HEK293 (cell line): ENCODE measurements around the gene DSTN.
A peak's percentile ranks its signal among the peaks of the same experiment; 100 is the strongest.

Source experiments
- EGR2 ChIP-seq: fragments of 450-650 bp; formaldehyde crosslinking; IDR thresholded peaks from 2 replicates; pipeline ENCODE4 v1.5.1; 2016; ENCODE audit warnings: low read depth, missing biosample characterization, missing genetic modification characterization
- GLI4 ChIP-seq: fragments of 450-650 bp; formaldehyde crosslinking; IDR thresholded peaks from 2 replicates; pipeline ENCODE4 v1.5.1; 2016; ENCODE audit warnings: missing biosample characterization, missing genetic modification characterization
- GLIS1 ChIP-seq: fragments of 450-650 bp; formaldehyde crosslinking; IDR thresholded peaks from 2 replicates; pipeline ENCODE4 v1.5.1; 2016; ENCODE audit warnings: missing biosample characterization, missing genetic modification characterization
- HIC1 ChIP-seq: fragments of 450-650 bp; formaldehyde crosslinking; IDR thresholded peaks from 2 replicates; pipeline ENCODE4 v1.5.1; 2016; ENCODE audit warnings: missing biosample characterization, missing genetic modification characterization
- MZF1 ChIP-seq: fragments of 450-650 bp; formaldehyde crosslinking; IDR thresholded peaks from 2 replicates; pipeline ENCODE4 v1.5.1; 2017; ENCODE audit warnings: missing biosample characterization, missing genetic modification characterization, borderline replicate concordance
- OVOL3 ChIP-seq: fragments of 450-650 bp; formaldehyde crosslinking; IDR thresholded peaks from 2 replicates; pipeline ENCODE4 v1.5.1; 2016; ENCODE audit warnings: missing biosample characterization, missing genetic modification characterization
- PRDM6 ChIP-seq: fragments of 450-650 bp; formaldehyde crosslinking; IDR thresholded peaks from 2 replicates; pipeline ENCODE4 v1.5.1; 2017; ENCODE audit warnings: missing biosample characterization, missing genetic modification characterization
- REST ChIP-seq: fragments of 450-650 bp; formaldehyde crosslinking; IDR thresholded peaks from 2 replicates; pipeline ENCODE4 v1.5.1; 2016; ENCODE audit warnings: missing biosample characterization, missing genetic modification characterization
- SCRT1 ChIP-seq: fragments of 450-650 bp; formaldehyde crosslinking; IDR thresholded peaks from 2 replicates; pipeline ENCODE4 v1.5.1; 2016; ENCODE audit warnings: missing biosample characterization, missing genetic modification characterization, borderline replicate concordance
- SP2 ChIP-seq: fragments of 450-650 bp; formaldehyde crosslinking; IDR thresholded peaks from 2 replicates; pipeline ENCODE4 v1.5.1; 2016; ENCODE audit warnings: missing biosample characterization, missing genetic modification characterization
- ZBTB44 ChIP-seq: fragments of 450-650 bp; IDR thresholded peaks from 2 replicates; pipeline ENCODE4 v1.5.1; 2018; ENCODE audit warnings: missing biosample characterization, mild to moderate bottlenecking, missing genetic modification characterization
- ZFP37 ChIP-seq: fragments of 450-650 bp; formaldehyde crosslinking; IDR thresholded peaks from 2 replicates; pipeline ENCODE4 v1.5.1; 2016; ENCODE audit warnings: missing biosample characterization, missing genetic modification characterization
- ZIC2 ChIP-seq: fragments of 450-650 bp; formaldehyde crosslinking; IDR thresholded peaks from 2 replicates; pipeline ENCODE4 v1.5.1; 2016; ENCODE audit warnings: missing biosample characterization, missing genetic modification characterization
- ZNF10 ChIP-seq: fragments of 450-650 bp; formaldehyde crosslinking; IDR thresholded peaks from 2 replicates; pipeline ENCODE4 v1.5.1; 2017; ENCODE audit warnings: missing biosample characterization, missing genetic modification characterization
- ZNF138 ChIP-seq: fragments of 450-650 bp; formaldehyde crosslinking; IDR thresholded peaks from 2 replicates; pipeline ENCODE4 v1.5.1; 2016; ENCODE audit warnings: missing biosample characterization, missing genetic modification characterization, borderline replicate concordance
- ZNF202 ChIP-seq: fragments of 450-650 bp; formaldehyde crosslinking; IDR thresholded peaks from 2 replicates; pipeline ENCODE4 v1.5.1; 2016; ENCODE audit warnings: missing biosample characterization, missing genetic modification characterization, borderline replicate concordance
- ZNF214 ChIP-seq: fragments of 450-650 bp; formaldehyde crosslinking; IDR thresholded peaks from 2 replicates; pipeline ENCODE4 v1.5.1; 2017; ENCODE audit warnings: missing biosample characterization, mild to moderate bottlenecking, missing genetic modification characterization, borderline replicate concordance
- ZNF302 ChIP-seq: fragments of 450-650 bp; formaldehyde crosslinking; IDR thresholded peaks from 2 replicates; pipeline ENCODE4 v1.5.1; 2016; ENCODE audit warnings: missing biosample characterization, missing genetic modification characterization, low read depth
- ZNF311 ChIP-seq: fragments of 450-650 bp; formaldehyde crosslinking; IDR thresholded peaks from 2 replicates; pipeline ENCODE4 v1.5.1; 2017; ENCODE audit warnings: missing biosample characterization, missing genetic modification characterization, borderline replicate concordance
- ZNF37A ChIP-seq: fragments of 450-650 bp; IDR thresholded peaks from 2 replicates; pipeline ENCODE4 v1.5.1; 2018; ENCODE audit warnings: missing biosample characterization, missing genetic modification characterization
- ZNF423 ChIP-seq: fragments of 450-650 bp; formaldehyde crosslinking; IDR thresholded peaks from 2 replicates; pipeline ENCODE4 v1.5.1; 2016; ENCODE audit warnings: missing biosample characterization, missing genetic modification characterization
- ZNF555 ChIP-seq: fragments of 450-650 bp; formaldehyde crosslinking; conservative IDR thresholded peaks from 2 replicates; pipeline ENCODE4 v1.5.1; 2017; ENCODE audit warnings: missing biosample characterization, mild to moderate bottlenecking, missing genetic modification characterization, inconsistent platforms
- ZNF558 ChIP-seq: fragments of 450-650 bp; formaldehyde crosslinking; IDR thresholded peaks from 2 replicates; pipeline ENCODE4 v1.5.1; 2016; ENCODE audit warnings: missing biosample characterization, missing genetic modification characterization
- ZNF658 ChIP-seq: fragments of 450-650 bp; formaldehyde crosslinking; IDR thresholded peaks from 2 replicates; pipeline ENCODE4; 2016; ENCODE audit warnings: missing biosample characterization, missing genetic modification characterization
- ZNF664 ChIP-seq: fragments of 450-650 bp; formaldehyde crosslinking; IDR thresholded peaks from 2 replicates; pipeline ENCODE4 v1.5.1; 2016; ENCODE audit warnings: missing biosample characterization, missing genetic modification characterization
- ZNF747 ChIP-seq: fragments of 450-650 bp; formaldehyde crosslinking; IDR thresholded peaks from 2 replicates; pipeline ENCODE4 v1.5.1; 2016; ENCODE audit warnings: missing biosample characterization, missing genetic modification characterization
- ZXDB ChIP-seq: fragments of 450-650 bp; formaldehyde crosslinking; IDR thresholded peaks from 2 replicates; pipeline ENCODE4 v1.5.1; 2016; ENCODE audit warnings: missing biosample characterization, missing genetic modification characterization
- TF ChIP-seq, protein P1 (sequence below): fragments of 450-650 bp; formaldehyde crosslinking; IDR thresholded peaks from 2 replicates; pipeline ENCODE4 v1.5.1; 2016; ENCODE audit warnings: missing biosample characterization, missing genetic modification characterization
- TF ChIP-seq, protein P2 (sequence below): fragments of 450-650 bp; formaldehyde crosslinking; IDR thresholded peaks from 2 replicates; pipeline ENCODE4 v1.5.1; 2016; ENCODE audit warnings: missing biosample characterization, missing genetic modification characterization

DSTN gene

DNA sequence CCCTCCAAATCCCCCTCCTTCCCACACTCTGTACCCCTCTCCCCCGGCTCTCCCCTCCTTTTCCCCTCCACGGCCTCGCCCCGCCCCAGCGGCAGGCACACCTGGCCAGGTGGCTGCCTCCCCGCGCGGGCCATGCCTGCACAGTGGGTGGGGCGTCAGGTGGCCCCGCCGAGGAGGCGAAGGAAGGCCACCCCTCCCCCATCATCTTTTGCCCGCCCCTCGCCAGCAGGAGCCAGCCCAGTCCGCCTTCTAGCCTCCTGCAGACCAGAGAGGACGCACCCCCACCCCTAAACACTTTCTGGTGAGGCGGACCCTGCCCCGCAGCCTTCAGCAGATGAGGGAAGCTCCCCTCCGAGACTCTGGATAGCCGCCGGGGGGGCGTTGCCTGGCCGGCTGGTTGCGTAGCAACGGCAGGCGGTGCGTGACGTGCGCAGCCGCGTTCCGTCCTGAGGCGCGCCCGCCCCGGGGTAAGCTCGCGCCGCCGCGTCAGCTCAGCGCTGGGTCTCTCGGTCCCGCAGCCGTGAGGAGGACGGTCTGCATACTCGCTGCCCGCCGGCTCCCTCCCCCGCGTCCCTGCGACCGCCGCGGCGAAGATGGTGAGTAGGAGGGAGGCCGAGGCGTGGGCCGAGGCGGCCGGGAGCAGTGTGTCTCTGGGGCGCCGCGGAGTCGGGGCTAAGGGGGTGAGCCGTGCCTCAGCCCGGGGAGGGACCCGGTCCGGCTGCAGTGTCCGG is at the start of gene DSTN (continued):
- TF ChIP-seq MZF1 (tag by site-specific recombination), result no peak
- no peak for TF ChIP-seq ZNF558 (tag by site-specific recombination)
- no peak for TF ChIP-seq ZNF37A (tag by site-specific recombination)
- TF ChIP-seq SP2 (tag by site-specific recombination), result peak; percentile 77
- TF ChIP-seq, protein P1, sequence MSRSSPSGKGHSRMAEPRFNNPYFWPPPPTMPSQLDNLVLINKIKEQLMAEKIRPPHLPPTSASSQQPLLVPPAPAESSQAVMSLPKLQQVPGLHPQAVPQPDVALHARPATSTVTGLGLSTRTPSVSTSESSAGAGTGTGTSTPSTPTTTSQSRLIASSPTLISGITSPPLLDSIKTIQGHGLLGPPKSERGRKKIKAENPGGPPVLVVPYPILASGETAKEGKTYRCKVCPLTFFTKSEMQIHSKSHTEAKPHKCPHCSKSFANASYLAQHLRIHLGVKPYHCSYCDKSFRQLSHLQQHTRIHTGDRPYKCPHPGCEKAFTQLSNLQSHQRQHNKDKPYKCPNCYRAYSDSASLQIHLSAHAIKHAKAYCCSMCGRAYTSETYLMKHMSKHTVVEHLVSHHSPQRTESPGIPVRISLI (tag by site-specific recombination), result no peak
- TF ChIP-seq ZNF555, result no peak
- TF ChIP-seq ZNF202 (tag by site-specific recombination), result no peak
- no peak for TF ChIP-seq ZNF302 (tag by site-specific recombination)
- TF ChIP-seq ZNF747, result no peak
- TF ChIP-seq ZIC2 (tag by site-specific recombination), result peak; percentile 52
- TF ChIP-seq ZNF138 (tag by site-specific recombination), result no peak
- TF ChIP-seq SCRT1 (tag by site-specific recombination), result no peak
- TF ChIP-seq, protein P2, sequence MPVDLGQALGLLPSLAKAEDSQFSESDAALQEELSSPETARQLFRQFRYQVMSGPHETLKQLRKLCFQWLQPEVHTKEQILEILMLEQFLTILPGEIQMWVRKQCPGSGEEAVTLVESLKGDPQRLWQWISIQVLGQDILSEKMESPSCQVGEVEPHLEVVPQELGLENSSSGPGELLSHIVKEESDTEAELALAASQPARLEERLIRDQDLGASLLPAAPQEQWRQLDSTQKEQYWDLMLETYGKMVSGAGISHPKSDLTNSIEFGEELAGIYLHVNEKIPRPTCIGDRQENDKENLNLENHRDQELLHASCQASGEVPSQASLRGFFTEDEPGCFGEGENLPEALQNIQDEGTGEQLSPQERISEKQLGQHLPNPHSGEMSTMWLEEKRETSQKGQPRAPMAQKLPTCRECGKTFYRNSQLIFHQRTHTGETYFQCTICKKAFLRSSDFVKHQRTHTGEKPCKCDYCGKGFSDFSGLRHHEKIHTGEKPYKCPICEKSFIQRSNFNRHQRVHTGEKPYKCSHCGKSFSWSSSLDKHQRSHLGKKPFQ (tag by site-specific recombination), result no peak
- TF ChIP-seq REST (tag by site-specific recombination), result no peak
- no peak for TF ChIP-seq PRDM6 (tag by site-specific recombination)
- no peak for TF ChIP-seq GLI4 (tag by site-specific recombination)
- no peak for TF ChIP-seq ZNF658 (tag by site-specific recombination)
- TF ChIP-seq HIC1 (tag by site-specific recombination), result no peak
- peak; percentile 84 for TF ChIP-seq EGR2
- TF ChIP-seq GLIS1 (tag by site-specific recombination), result peak; percentile 73
- no peak for TF ChIP-seq OVOL3 (tag by site-specific recombination)
- peak; percentile 94 for TF ChIP-seq ZNF10 (tag by site-specific recombination)
- TF ChIP-seq ZFP37 (tag by site-specific recombination), result no peak
- TF ChIP-seq ZXDB, result peak; percentile 16; the same call in 1 of the 2 replicates
- no peak for TF ChIP-seq ZNF423
- no peak for TF ChIP-seq ZNF214
- TF ChIP-seq ZBTB44 (tag by site-specific recombination), result no peak
- no peak for TF ChIP-seq ZNF664
- no peak for TF ChIP-seq ZNF311 (tag by site-specific recombination)
